ENCODE results near the gene TSPAN1. TPM values are rescaled to one million over a fixed set of nuclear protein-coding genes. Genes with fewer than 3 reads are reported as not detected.

Gene TSPAN1, protein sequence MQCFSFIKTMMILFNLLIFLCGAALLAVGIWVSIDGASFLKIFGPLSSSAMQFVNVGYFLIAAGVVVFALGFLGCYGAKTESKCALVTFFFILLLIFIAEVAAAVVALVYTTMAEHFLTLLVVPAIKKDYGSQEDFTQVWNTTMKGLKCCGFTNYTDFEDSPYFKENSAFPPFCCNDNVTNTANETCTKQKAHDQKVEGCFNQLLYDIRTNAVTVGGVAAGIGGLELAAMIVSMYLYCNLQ
- 10 to 100 TPM in 3 of 4 donors, 1 to 10 TPM in 1; 1.6 to 88.0 (median 72.3) TPM for polyA plus RNA-seq (ENCODE audit: insufficient read length in 4 of 4)

DNA sequence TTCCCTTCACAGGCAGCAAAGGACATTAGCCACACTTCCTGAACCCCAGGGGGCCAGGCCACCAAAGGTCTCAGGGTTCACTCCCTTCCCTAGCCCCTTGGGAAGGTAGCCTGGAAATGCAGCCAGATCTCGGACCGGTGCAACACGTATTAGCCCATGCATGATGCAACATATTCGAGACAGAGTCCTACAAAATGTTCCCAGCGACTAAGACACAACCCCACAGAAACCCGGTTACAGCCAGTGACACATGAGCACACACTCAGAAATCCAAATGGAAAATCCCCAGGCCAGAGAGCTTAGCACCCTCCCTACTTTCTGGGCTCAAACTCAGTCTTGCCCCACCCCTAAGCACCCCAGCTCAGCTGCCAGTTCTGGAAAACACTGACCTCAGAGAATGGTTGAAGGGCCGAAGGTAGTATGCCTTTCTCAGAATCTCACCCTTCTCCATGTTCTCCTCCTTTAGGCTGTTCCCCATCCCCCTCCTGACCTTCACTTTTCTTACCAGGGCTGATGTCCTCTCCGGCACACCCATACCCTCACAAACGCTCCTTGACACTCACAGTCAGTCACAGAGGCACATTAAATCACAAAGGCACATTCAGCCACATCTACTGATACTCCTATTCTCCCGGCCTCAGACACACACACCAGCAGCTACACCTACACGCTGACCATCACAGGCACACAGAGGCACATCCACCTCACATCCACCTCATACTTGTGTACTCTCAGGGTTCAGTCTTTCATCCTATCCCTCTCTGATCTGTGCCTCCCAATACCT lies at the start of gene TSPAN1:
TSS of gene TSPAN1 (plus strand) at position 640 of the 784 bp plus-strand sequence. CDS start 6,021 bp downstream, outside the sequence.
- DNase-seq (ENCODE audit: low read depth in 4 of 4, low spot score in 3 of 4), result no peak

DNA sequence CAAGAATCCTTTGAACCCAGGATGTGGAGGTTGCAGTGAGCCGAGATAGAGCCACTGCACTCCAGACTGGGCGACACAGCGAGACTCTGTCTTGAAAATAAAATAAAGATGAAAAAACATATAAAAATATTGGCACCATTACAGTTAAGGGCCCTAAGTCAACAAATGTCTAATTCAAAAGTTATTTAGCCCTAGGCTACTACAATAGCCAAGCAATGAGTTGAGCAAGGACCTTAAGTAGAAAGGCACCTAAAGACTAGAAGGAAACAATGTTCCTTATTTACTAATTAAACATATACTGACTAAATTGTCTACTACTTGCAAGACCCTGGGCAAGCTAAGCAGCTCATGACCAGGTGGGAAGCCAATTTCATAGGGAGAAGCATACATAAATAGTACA lies 46.5 kb upstream of the TSPAN1 start:
- no peak for DNase-seq (ENCODE audit: low read depth in 4 of 4, low spot score in 3 of 4)

DNA sequence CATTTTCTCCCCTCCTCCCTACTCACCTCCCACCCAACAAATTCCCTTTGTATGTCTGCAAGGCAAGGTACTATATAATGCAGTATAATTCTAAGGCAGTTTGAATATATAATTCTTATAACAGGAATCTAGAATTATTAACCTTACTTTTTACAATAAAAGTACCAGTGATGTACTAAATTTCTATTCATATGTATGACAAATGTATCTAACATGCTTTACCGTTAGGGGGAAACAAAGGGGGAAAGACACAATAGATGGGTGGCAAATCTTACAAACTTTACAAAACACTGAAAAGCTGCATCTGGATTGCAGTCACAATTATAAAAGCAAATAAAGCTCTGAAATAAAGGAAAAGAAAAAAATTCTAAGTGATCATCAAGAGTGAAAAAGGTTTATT lies 44.8 kb upstream of the TSPAN1 start:
- no peak for DNase-seq (ENCODE audit: low read depth in 4 of 4, low spot score in 3 of 4)

DNA sequence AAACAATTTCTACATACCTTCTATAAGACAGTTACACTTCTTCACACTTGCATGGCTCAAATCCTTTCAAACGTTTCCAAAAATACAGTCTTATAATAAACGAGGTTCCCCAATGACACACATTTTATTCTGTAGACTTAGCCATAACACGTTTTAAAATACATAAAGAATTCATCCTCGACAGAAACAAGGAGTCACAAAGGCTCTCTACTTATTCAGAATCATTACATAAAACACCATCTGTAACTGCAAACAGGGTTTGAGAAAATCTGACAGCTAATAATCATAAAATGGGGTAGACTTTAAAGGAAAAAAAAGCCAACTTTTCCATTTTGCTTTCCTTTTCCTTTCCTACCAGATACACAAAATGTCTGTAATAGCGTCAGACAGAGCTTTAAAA lies 44.3 kb upstream of the TSPAN1 start:
- no peak for DNase-seq (ENCODE audit: low read depth in 4 of 4, low spot score in 3 of 4)

DNA sequence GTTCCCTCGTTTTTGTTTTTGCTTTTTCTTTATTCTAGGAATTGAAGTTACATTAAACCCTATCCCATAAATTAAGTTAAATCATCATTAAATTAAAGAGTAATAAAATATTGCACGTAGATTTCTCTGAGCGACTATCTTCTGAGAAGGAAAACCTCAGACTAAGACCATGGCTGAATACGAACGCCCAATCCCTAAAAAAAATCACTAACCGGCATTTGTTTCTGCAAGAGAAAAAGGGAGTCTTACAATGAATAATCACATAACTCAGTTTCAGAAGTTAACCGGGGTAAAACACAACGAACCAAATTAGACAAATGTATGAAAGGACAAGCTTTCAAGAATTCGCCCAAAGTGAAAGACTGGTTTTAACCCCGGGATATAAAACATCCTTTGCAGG lies 43.8 kb upstream of the TSPAN1 start:
- no peak for DNase-seq (ENCODE audit: low read depth in 4 of 4, low spot score in 3 of 4)

DNA sequence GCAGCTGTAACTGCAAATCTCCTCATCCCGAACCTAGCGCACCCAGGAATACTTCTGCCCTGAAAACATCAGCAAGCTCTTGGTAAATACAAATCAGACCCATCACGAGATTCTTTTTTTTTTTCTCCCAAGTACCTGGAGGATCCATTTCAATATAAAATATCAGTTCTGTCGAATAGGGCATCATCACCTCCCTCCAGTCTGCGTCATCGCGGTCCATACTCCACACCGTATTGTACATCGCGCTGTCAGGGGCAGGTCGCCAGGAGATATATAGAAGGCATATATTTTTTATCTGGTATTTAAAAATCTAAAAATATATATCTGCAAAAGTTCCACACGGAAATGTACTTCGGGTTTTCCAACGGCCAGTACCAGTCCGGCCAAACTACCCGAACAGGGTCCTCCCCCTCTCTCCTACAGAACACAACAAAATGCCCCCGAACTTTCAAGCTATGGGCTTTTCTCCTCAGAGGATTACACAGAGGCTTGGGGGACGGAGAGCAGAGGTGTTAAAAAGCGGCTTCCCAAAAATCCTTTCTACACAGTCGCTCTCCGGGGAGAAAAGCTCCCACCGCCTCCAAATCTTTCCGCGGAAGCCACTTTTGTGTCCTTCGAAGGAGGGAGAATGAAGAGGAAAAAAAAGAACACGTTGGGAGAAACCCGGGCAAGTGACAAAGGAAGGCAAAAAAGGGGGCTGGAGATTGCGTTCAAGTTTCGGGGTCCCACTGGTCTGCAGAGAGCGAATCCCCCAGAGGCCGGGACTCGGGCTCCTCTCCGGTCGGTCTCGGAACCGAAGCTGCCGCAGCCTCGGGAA lies 43.0 kb upstream of the TSPAN1 start:
- peak in 1 of 4 donors; percentile 30 for DNase-seq (ENCODE audit: low read depth in 4 of 4, low spot score in 3 of 4)

DNA sequence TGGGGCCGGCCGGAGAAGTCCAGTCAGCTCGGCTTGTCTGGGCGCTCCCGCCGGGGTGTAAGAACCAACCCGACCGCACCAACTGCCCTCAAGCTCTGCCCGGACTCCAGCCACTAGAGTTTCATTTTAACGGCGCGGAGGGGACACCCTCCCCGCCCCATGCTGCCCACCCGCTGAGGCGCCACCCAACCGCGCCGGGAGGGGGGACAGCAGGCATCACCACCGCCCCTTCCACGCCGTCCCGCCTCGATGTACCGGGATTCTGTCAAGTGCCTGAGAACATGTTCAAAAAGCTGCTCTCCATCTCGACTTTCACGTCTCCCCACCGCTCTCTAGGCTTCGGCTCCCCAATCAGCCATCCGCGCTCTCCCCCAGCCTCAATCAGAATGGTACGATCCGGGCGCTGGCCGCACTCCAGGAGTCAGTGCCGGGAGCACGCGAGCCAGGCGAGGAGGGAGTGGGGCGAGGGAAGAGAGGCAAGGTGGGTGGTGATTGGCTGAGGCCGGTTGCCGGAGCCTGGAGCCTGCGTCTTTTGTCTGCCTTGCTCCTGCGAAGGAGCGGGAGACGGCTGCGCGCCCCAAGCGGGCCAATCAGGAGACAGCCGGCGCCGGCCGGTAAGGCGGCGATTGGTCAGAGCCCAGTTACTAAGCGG lies 42.2 kb upstream of the TSPAN1 start, which contains the start of gene PIK3R3:
TSS of gene PIK3R3 (minus strand) at position 101 of the 652 bp plus-strand sequence. CDS start 677 bp downstream, outside the sequence.
- peak; percentile 97 to 98 (median 97) for DNase-seq (ENCODE audit: low read depth in 4 of 4, low spot score in 3 of 4)

DNA sequence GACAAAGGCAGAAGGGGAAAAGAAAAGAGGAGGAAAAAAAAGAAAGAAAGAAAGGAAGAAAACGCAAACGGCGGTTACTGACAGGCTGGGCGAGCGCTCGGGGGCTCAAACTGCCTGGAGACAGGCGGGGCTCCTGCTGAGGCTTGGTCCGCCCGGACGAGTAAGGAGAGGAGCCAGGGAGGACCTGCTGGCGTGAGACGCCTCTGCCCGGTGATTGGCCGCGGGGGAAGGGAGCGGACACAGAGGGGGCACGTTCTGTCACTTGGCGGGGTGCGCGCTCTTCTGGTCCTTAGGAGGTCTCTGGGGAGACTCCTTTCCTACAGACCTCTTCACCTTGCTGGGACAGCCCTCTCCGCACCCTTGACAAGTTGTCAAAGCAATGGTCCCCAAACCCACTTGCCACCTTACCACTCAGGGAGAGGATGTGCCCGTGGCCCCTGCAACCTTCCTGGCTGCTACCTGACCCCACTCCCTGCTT lies 41.7 kb upstream of the TSPAN1 start:
- no peak for DNase-seq (ENCODE audit: low read depth in 4 of 4, low spot score in 3 of 4)

DNA sequence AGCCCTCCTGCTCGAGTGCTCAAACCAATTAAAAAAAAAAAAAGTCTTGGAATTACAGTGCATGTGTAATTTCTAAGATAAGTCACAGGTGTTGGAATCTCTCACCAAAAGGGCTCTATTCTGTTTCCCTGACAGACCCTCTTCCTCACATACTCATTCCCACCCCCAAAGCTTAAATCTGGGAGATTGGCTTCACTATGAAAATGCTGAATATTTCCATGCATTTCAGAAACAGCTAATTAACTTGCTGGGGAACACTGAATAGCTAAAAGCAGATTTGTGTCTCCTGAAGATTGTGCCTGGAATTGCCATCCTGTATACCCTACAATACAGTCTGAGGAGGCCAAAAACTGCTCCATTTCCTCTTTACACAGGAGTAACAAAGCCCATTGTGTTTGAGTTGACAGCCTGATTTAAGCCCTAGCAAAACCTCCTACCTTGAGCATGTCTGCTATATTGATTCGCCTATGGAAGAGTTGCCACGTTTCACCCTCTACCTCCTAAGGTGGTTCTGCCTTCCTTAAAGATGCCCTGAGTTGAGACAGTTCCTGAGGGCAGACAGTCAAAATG lies 41.0 kb upstream of the TSPAN1 start:
- no peak for DNase-seq (ENCODE audit: low read depth in 4 of 4, low spot score in 3 of 4)

DNA sequence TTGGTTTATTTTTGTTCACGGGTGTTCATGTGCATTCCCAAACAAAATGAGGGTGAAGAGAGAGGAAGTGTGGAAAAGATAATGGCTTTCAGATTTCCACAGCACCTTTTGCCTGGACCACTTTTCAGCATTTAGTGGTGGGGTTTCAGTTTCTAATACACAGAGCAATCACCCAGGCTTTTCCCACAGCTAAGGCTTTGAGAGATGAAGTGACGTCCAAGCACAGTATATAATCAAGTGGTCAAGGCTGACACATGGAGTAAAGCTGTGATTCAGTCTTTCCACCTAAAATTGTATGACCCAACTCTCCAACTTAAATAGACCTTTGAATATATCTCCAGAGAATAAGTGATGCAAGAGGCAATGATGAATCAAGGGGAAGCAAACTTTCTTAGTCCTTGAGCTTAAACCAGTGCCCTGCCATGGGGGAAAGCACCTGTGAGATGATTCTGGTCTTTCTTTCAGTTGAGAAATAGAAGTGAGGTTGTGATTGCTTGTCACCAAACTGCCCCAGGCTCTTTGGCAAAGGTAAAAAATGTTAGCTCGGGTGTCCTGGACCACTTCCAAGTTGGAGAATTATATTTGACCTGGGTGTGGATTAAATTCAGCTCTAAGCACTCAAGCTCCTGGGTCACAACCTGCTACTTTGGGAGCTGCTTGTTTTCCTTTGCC lies 40.1 kb upstream of the TSPAN1 start:
- no peak for DNase-seq (ENCODE audit: low read depth in 4 of 4, low spot score in 3 of 4)

DNA sequence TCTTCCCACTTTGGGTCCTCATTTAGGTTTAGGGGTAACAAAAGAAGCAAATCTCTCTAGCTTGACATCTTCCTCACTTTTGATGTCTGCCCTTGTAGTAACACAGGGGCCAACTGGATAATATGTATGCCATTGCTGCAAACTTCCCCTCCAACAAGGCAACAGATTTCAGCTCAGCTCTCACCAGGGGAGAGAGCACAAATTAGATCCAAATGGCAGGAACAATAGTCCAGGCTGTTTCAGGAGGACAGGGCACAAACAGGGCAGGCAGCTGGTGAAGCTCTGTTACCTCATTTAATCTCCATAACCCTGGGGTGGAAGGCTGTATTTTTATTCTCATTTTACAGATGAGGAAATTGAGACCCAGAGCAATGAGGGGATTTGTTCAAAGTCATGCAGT lies 38.2 kb upstream of the TSPAN1 start:
- no peak for DNase-seq (ENCODE audit: low read depth in 4 of 4, low spot score in 3 of 4)

DNA sequence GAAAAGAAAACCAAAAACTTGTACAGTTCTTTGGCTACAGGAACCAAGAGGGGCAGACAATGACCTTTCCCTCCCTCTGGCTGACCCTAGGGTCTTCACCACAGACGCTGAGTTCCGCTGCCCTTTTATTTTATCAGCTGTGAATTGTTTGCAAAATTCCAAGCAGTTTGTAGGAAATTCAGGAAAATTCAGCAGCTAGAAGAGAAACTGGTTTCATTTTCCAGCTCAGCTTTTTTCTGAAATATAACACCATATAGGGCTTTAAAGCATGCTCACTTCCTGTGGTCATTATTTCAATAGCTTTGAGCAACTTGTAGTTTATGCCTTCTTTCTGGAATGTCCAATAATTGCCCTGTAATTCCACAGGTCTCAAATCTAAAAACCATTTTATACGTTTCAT lies 37.0 kb upstream of the TSPAN1 start:
- no peak for DNase-seq (ENCODE audit: low read depth in 4 of 4, low spot score in 3 of 4)

DNA sequence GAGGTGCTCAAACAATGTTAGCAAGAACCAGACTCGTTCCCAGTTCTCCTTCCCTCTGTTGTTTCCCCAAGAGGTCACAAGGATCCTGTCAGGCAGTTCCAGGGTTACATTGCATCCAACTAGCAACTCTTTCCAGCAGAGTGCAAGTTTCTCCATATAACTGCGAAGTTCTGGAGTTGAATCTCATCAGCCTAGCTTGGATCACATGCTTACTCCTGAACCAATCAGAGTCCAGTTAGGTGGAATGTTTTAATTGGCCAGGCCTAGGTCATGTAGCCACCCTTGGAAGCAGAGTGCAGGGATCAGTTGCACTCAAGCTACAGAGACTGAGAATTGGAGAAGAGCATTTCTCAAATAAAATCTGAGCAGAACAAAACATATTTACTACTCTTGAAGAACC lies 26.6 kb upstream of the TSPAN1 start:
- no peak for DNase-seq (ENCODE audit: low read depth in 4 of 4, low spot score in 3 of 4)

DNA sequence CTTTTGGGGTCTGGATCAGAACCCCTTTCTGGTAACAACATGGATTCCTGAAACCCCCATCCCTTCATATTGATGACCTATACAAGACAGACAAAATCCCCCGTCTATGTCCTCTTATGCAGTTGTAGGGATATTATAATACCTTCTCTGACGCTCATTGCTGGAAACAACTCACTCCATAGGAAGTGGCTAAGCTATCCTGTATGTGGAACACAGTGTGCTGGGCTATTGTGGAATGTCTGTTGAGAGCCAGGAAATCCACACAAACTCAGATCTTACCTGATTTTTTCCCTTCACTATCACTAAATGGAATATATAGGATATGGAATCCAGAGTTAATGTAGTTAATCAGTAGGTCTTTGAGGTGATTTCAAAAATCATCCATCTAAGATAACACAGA lies 24.8 kb upstream of the TSPAN1 start:
- DNase-seq (ENCODE audit: low read depth in 4 of 4, low spot score in 3 of 4), result no peak

DNA sequence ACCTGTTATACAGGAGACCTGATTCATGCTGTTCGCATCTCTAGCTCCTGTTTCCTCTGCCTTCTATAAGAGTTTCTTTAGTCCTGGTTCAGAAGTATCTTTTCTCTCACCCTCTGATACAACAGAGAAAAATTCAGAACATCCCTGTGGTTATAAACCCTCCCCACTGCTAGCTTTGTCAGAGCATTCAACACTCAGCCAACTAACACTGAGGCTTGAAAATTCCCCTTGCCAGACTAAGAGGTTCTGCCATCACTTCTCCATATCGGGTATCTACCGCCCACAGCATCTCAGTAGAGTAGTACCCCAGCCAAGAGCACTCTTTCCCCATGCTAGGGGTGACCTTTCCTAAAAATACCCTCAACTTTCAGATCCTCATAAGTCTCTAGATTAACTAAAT lies 22.9 kb upstream of the TSPAN1 start:
- DNase-seq (ENCODE audit: low read depth in 4 of 4, low spot score in 3 of 4), result no peak

DNA sequence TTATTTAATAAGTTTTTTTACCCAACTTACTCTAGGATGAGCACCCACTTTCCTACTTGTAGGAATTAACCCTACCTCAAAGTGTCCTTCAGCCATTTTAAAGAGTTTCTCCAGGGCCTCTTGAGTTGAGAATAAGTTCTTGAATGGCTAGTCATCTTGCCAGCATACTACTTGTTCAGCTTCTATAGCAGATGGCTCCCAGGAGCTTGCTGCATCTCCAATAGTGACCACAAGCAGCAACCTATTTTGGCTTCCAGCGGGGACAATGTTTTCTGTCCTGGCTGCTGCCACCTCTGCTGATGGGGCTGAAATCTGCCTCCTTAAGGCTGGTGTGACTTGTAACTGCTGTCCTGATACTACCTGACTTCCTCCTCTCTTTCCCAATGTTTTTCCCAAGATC lies 21.7 kb upstream of the TSPAN1 start:
- DNase-seq (ENCODE audit: low read depth in 4 of 4, low spot score in 3 of 4), result no peak

DNA sequence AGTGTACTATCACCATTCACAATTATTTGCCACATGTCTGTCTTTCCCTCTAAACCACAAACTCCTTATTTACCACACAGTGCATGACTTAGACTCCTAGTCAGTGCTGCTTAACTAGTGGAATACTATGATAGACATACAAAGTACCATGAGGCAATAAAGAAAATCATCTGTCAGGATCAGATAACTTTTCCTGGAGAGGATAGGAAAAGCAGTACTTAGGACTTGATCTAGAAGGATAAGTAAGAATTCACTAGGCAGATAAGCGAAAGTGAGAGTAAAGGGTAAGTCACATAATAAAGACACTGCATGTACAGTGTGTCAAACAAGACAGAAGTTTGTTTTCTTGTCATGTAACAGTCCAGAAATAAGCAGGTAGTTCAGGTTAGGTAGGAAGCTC lies 21.2 kb upstream of the TSPAN1 start:
- DNase-seq (ENCODE audit: low read depth in 4 of 4, low spot score in 3 of 4), result no peak

DNA sequence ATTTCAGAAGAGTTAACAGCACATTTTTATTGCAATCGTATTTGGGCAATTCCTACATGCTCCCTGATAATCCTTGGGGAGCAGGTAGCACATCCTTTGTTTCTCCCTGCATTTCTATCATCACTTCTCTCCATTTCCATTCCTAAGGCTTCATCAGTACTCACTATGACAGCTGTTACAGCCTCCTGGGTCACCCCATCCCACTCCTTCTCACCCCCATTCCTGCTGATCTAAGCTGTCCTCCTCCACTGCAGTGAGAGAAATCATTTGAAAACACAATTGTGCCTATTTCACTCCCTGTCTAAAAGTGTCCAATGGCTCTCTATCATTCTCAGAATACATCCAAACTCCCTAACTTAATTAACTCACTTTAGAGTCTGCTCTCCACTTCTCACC lies 17.0 kb upstream of the TSPAN1 start:
- DNase-seq (ENCODE audit: low read depth in 4 of 4, low spot score in 3 of 4), result no peak
